Testis (tissue), 3 donors: ENCODE results near the gene KLHDC8A. TPM values are rescaled to one million over a fixed set of nuclear protein-coding genes. Genes with fewer than 3 reads are reported as not detected.
A peak's percentile ranks its signal among the peaks of the same experiment; 100 is the strongest.

Experiments
- DNase-seq: peaks from one replicate; pipeline ENCODE4 v3.0.0-alpha.2; 2019
- H3K27ac ChIP-seq, 2 donors: fragments of 200-600 bp; sonication (generic); one replicate each; pipeline ENCODE4 v1.5.1; 2019
- H3K27me3 ChIP-seq: fragments of 200-600 bp; sonication (generic); one replicate; pipeline ENCODE4 v1.5.1; 2019
- H3K36me3 ChIP-seq: fragments of 200-600 bp; sonication (generic); one replicate; pipeline ENCODE4 v1.5.1; 2017; ENCODE audit warnings: low read depth; ENCODE audit errors: missing control alignments
- H3K4me1 ChIP-seq: fragments of 200-600 bp; sonication (generic); one replicate; pipeline ENCODE4 v1.5.1; 2019
- H3K4me3 ChIP-seq, 2 donors: fragments of 200-600 bp; sonication (generic); one replicate each; pipeline ENCODE4 v1.5.1; 2017 to 2019
- H3K9me3 ChIP-seq: fragments of 200-600 bp; sonication (generic); one replicate; pipeline ENCODE4 v1.5.1; 2017
- CTCF ChIP-seq, 3 experiments: fragments of 450-650 bp in 2 of 3; fragments of 200-600 bp in 1 of 3; sonication (generic) in 1 of 3; IDR thresholded peaks; one replicate each; pipeline ENCODE4 v1.5.1; 2016 to 2019; ENCODE audit warnings: antibody characterized with exemption in 3 of 3, mild to moderate bottlenecking in 2 of 3, moderate library complexity in 1 of 3
- POLR2A ChIP-seq: fragments of 450-650 bp; IDR thresholded peaks from one replicate; pipeline ENCODE4 v1.6.1; 2017; ENCODE audit warnings: antibody characterized with exemption, mild to moderate bottlenecking, moderate library complexity
- WGBS, 2 donors: methylation state at CpG; one replicate each; pipeline ENCODE4 v1.1.5; 2018; 5-methylcytosine and 5-hydroxymethylcytosine counted together
- intact Hi-C: fragments of 100-400 bp; cut with DNase I; formaldehyde crosslinking; loops from one replicate; pipeline ENCODE4 v1.15.1; 2023; ENCODE audit warnings: low total_unique reads
- polyA plus RNA-seq: library from polyadenylated mRNA; stranded (reverse); fragments of 350-450 nt; fragmentation: Illumina TruSeq; extraction: RNeasy Lipid Tissue Mini Kit (QIAGEN cat#74804); gene quantifications from one replicate; pipeline ENCODE4 v1.2.3, GENCODE V29; 2014; ENCODE audit warnings: low read depth, low replicate concordance; ENCODE audit not compliant: insufficient read depth
- total RNA-seq, 2 donors: library from RNA; depleted of rRNA; stranded (reverse); fragments of >200 nt; gene quantifications; one replicate each; pipeline ENCODE4 v1.2.3, GENCODE V29; 2016

KLHDC8A gene
- total and polyA plus RNA-seq, 3 donors from 2014 or later = 10.5 to 12.9 (median 11.7) TPM

GRCh38 chr1:205337481-205337880, 19.2 kb downstream of the KLHDC8A start:
- no peaks in the 10 kb centered on the region for H3K4me1 ChIP-seq
- intact Hi-C loops = loop anchor here (10.0 kb wide), 1 partner anchor 147 kb away; no protein-coding TSS in a partner anchor
- no peaks in the 10 kb centered on the region for H3K27me3 ChIP-seq
- H3K9me3 ChIP-seq = no peaks in the 10 kb centered on the region
- no peak for DNase-seq
- H3K36me3 ChIP-seq = no peaks in the 10 kb centered on the region
- TF ChIP-seq CTCF (IDR thresholded peaks at IDR 0.05) (no peak), POLR2A (no peak)
- 78 to 82% methylated on average over 7 of the region's 7 CpGs for WGBS, 2 donors
- H3K4me3 ChIP-seq = no peak overlapping the region
- no peak overlapping the region for H3K27ac ChIP-seq

- TF ChIP-seq CTCF (IDR thresholded peaks at IDR 0.05) = peak; percentile 76 to 87 (median 82)
- TF ChIP-seq POLR2A = no peak
- Histone ChIP-seq H3K36me3 (no peaks in the 10 kb centered on the region), H3K4me3 (no peak overlapping the region), H3K4me1 (no peaks in the 10 kb centered on the region), H3K9me3 (no peaks in the 10 kb centered on the region), H3K27me3 (no peaks in the 10 kb centered on the region), H3K27ac (no peak overlapping the region)
- WGBS, 2 donors = 23 to 43% methylated on average over 4 of the region's 4 CpGs
- DNase-seq = peak; percentile 87
- intact Hi-C loops = loop anchor here (10.0 kb wide), 1 partner anchor 149 kb away; no protein-coding TSS in a partner anchor
These were observed 21.0 kb downstream of the KLHDC8A start for GRCh38 chr1:205335692-205336091.

- intact Hi-C loops = loop anchor here (10.0 kb wide), 1 partner anchor 153 kb away; no protein-coding TSS in a partner anchor
- Histone ChIP-seq H3K27ac (no peak overlapping the region), H3K4me3 (no peak overlapping the region), H3K36me3 (no peaks in the 10 kb centered on the region), H3K4me1 (no peaks in the 10 kb centered on the region), H3K9me3 (no peaks in the 10 kb centered on the region), H3K27me3 (no peaks in the 10 kb centered on the region)
- DNase-seq = no peak
- WGBS, 2 donors = 84 to 90% methylated on average over 11 of the region's 11 CpGs
- TF ChIP-seq CTCF (IDR thresholded peaks at IDR 0.05) (no peak), POLR2A (no peak)
These were observed 24.5 kb downstream of the KLHDC8A start for GRCh38 chr1:205332015-205332791.

GRCh38 chr1:205330150-205330549, 26.6 kb downstream of the KLHDC8A start:
- Histone ChIP-seq H3K9me3 (no peaks in the 10 kb centered on the region), H3K36me3 (no peaks in the 10 kb centered on the region), H3K4me1 (no peaks in the 10 kb centered on the region), H3K27ac (no peak overlapping the region), H3K27me3 (no peaks in the 10 kb centered on the region), H3K4me3 (no peak overlapping the region)
- no peak for TF ChIP-seq CTCF (IDR thresholded peaks at IDR 0.05)
- TF ChIP-seq POLR2A = no peak
- WGBS, 2 donors = 48 to 73% methylated on average over 2 of the region's 2 CpGs
- intact Hi-C loops = loop anchor here (10.0 kb wide), 1 partner anchor 155 kb away; no protein-coding TSS in a partner anchor
- no peak for DNase-seq
